K562 (cell line): Measurements from ENCODE around the gene CORO1A.

ENCODE experiments used
- CTCF ChIP-seq, 3 experiments: IDR thresholded peaks in 2 of 3; conservative IDR thresholded peaks in 1 of 3; 2 replicates each; pipeline ENCODE4 v1.5.1; 2011 to 2012; ENCODE audit warnings: low read length in 3 of 3, mild to moderate bottlenecking in 3 of 3, control low read depth in 2 of 3, improper control_type of control experiment in 1 of 3, inconsistent platforms in 1 of 3, low read depth in 1 of 3, mixed read lengths in 1 of 3, moderate library complexity in 1 of 3; ENCODE audit not compliant: insufficient read depth in 2 of 3
- EP300 ChIP-seq: IDR thresholded peaks from 2 replicates; pipeline ENCODE4 v1.6.1; 2012; ENCODE audit warnings: low read length, improper control_type of control experiment
- FIP1L1 ChIP-seq: fragments of 200-400 bp; formaldehyde crosslinking; IDR thresholded peaks from 2 replicates; pipeline ENCODE4 v1.6.1; 2018; ENCODE audit warnings: mild to moderate bottlenecking, low read depth, low read length; ENCODE audit not compliant: poor library complexity, severe bottlenecking
- FOXK1 ChIP-seq: sonication (generic); formaldehyde crosslinking; IDR thresholded peaks from 2 replicates; pipeline ENCODE4 v1.8.0; 2022; ENCODE audit warnings: missing genetic modification reagents, mild to moderate bottlenecking, borderline replicate concordance
- HMG20A ChIP-seq: fragments of 450-650 bp; formaldehyde crosslinking; conservative IDR thresholded peaks from 2 replicates; pipeline ENCODE4 v1.4.0; 2020; ENCODE audit warnings: mild to moderate bottlenecking, mixed read lengths
- NFRKB ChIP-seq: fragments of 450-650 bp; IDR thresholded peaks from 2 replicates; pipeline ENCODE4 v1.6.1; 2016; ENCODE audit warnings: low read depth
- POLR2AphosphoS2 ChIP-seq: IDR thresholded peaks from 2 replicates; pipeline ENCODE4 v1.6.1; 2012; ENCODE audit warnings: low read length, improper control_type of control experiment
- PURB ChIP-seq: sonication (generic); formaldehyde crosslinking; IDR thresholded peaks from 2 replicates; pipeline ENCODE4 v1.9.0; 2021; ENCODE audit warnings: low read depth, mild to moderate bottlenecking, missing genetic modification reagents
- ZBTB26 ChIP-seq: fragments of 450-650 bp; formaldehyde crosslinking; IDR thresholded peaks from 2 replicates; pipeline ENCODE4 v1.4.0; 2022; ENCODE audit warnings: missing genetic modification characterization
- ZNF584 ChIP-seq: fragments of 200-800 bp; sonication (Bioruptor generic); IDR thresholded peaks from 2 replicates; pipeline ENCODE4 v1.6.1; 2016; ENCODE audit warnings: low read depth, mild to moderate bottlenecking, missing genetic modification characterization, missing compliant biosample characterization

- TF ChIP-seq POLR2AphosphoS2 (no peak), FOXK1 (CRISPR knock-in tag) (no peak), EP300 (no peak), HMG20A (CRISPR knock-in tag) (no peak), PURB (no peak), ZBTB26 (CRISPR knock-in tag) (no peak), ZNF584 (CRISPR knock-in tag) (no peak), CTCF (IDR thresholded peaks at IDR 0.05 in 2 of 3, conservative IDR thresholded peaks at IDR 0.05 in 1 of 3; ENCODE audit: insufficient read depth in 2 of 3, low read depth in 1 of 3, low read length in 3 of 3) (no peak), FIP1L1 (no peak), NFRKB (no peak)
Measured at GRCh38 chr16:30163538-30163937, 19.9 kb upstream of the CORO1A start.
